ENCODE data around the gene RBM15. TPM values are rescaled to one million over a fixed set of nuclear protein-coding genes. Genes with fewer than 3 reads are reported as not detected.

The RBM15 gene
- total RNA-seq (ENCODE audit: low replicate concordance): 23.1 and 43.9 TPM in 2 replicates

GRCh38 chr1:110338886-110339406 is at the start of gene RBM15:
RBM15 (plus strand) TSS chr1:110339377; CDS start chr1:110339406, 29 bp downstream.
- H3K4me3 ChIP-seq (ENCODE audit: low read depth, low read length): peak within 1 kb of the TSS; percentile 98
- DNase-seq (ENCODE audit: low read depth): peak; percentile 100
- no peak for TF ChIP-seq CTCF (IDR thresholded peaks at IDR 0.05; ENCODE audit: insufficient read depth, low read length)

GRCh38 chr1:110291241-110292030 is 47.7 kb upstream of the RBM15 start:
- H3K4me3 ChIP-seq (ENCODE audit: low read depth, low read length): no peak overlapping the region
- no peak for TF ChIP-seq CTCF (IDR thresholded peaks at IDR 0.05; ENCODE audit: insufficient read depth, low read length)
- no peak for DNase-seq (ENCODE audit: low read depth)

GRCh38 chr1:110292031-110292741 is 47.0 kb upstream of the RBM15 start:
- no peak for TF ChIP-seq CTCF (IDR thresholded peaks at IDR 0.05; ENCODE audit: insufficient read depth, low read length)
- DNase-seq (ENCODE audit: low read depth): peak; percentile 51
- no peak overlapping the region for H3K4me3 ChIP-seq (ENCODE audit: low read depth, low read length)

GRCh38 chr1:110293601-110294104 is 45.5 kb upstream of the RBM15 start:
- no peak for DNase-seq (ENCODE audit: low read depth)
- no peak for TF ChIP-seq CTCF (IDR thresholded peaks at IDR 0.05; ENCODE audit: insufficient read depth, low read length)
- no peak overlapping the region for H3K4me3 ChIP-seq (ENCODE audit: low read depth, low read length)

- no peak overlapping the region for H3K4me3 ChIP-seq (ENCODE audit: low read depth, low read length)
- no peak for DNase-seq (ENCODE audit: low read depth)
- TF ChIP-seq CTCF (IDR thresholded peaks at IDR 0.05; ENCODE audit: insufficient read depth, low read length): no peak
Measured at GRCh38 chr1:110294308-110294707, 44.9 kb upstream of the RBM15 start.

GRCh38 chr1:110298991-110299390 is 40.2 kb upstream of the RBM15 start:
- DNase-seq (ENCODE audit: low read depth): no peak
- H3K4me3 ChIP-seq (ENCODE audit: low read depth, low read length): no peak overlapping the region
- TF ChIP-seq CTCF (IDR thresholded peaks at IDR 0.05; ENCODE audit: insufficient read depth, low read length): no peak

Data from fibroblast of the aortic adventitia (primary cell).